Nucleus accumbens (tissue), 56 donors: ENCODE measurements around the gene NECTIN1.

Source experiments
- DNase-seq, 56 donors: peaks; one replicate each; lab custom pipeline; 2025; lab: John Stamatoyannopoulos, UW

The NECTIN1 gene

DNA sequence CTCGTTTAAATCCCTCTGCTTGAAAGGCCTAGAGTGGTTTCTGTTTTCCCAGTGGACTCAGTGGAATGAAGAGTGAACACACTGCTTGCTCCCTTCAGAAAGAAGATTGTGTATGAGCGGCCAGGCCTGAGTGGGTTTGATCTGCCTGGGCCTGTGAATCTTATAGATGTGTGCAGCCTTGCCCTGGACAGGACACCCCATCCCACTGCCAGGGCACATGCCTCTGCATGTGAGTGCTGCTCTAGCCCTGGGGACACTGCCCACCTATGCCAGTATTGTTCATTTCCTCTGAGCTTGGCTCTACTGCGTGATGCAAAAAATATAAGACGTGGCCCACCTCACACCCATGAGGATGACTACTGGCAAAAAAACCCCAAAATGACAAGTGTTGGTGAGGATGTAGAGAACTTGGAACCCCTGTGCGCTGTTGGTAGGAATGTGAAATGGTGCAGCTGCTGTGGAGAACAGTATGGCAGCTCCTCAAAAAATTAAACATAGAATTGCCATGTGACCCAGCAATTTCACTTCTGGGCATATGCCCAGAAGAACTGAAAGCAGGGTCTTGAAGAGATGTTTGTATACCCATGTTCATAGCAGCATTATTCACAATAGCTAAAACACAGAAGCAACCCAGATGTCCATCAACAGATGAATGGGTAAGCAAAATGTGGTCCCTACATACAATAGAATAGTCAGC lies 27.3 kb upstream of the NECTIN1 start:
- no peak for DNase-seq

DNA sequence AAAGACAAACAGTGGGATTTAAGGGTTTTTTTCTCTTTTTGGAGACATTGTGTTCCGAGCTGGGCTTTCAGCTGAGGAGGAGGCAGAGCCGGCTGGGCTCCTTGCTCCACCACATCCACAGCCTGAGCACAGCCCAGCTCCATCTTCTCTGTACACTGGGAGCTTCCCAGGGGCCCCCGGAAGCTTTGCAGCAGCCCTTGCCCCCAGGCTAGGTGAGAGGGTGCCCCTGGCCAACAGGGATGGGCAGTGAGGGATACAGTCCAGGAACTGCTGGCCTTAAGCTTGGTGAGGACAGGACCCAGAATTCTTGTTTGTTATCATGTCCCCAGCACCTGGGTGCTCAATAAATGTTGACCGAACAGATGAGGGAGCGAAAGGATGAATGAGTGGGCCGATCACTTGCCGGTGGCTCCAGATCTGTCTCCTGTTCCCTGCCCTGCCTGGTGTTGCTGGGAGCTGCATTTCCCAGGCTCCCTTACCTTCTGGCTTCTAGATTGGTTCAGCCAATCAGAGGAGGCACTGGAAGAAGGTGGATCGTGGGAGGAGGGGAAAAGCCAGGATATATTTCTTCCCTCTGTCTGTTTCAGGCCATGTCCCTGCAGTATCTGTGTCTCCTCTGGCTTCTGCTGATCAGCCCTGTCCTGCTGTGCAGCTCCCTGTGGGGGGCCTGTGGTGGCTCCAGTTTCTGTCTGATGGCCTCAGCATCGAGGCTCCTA lies 26.5 kb upstream of the NECTIN1 start:
- no peak for DNase-seq

DNA sequence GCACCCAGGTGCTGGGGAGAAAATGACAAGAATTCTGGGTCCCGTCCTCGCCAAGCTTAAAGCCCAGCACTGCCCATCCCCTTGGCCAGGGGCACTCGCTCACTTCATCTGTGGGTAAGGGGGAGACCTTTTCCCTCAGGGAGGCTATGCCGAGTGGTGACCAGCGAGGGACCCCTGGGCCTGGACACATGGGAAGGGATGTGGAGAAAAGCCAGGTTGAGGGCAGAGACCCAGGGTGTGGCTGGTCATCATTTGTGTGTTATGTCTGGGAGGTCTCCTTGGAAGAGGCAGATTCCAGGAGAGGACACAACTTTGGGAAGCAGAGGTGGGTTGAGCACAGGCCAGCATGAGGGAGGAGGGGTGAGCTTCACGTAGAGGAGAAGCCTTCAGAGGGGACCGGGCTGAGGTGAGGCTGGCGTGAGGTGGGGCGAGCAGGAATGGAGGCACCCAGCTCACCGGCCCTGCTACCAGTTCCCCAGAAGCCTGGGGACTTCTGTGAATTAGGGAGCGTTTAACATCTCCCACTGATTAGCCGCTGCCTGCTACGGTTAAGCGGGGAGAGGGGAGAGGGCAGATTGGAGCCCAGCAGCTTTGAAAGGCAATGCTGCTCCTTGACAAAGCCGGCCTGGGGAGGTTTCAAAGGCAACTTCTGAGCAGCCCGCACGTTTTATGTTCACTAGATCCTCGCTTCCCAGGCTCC lies 25.8 kb upstream of the NECTIN1 start:
- DNase-seq = no peak

DNA sequence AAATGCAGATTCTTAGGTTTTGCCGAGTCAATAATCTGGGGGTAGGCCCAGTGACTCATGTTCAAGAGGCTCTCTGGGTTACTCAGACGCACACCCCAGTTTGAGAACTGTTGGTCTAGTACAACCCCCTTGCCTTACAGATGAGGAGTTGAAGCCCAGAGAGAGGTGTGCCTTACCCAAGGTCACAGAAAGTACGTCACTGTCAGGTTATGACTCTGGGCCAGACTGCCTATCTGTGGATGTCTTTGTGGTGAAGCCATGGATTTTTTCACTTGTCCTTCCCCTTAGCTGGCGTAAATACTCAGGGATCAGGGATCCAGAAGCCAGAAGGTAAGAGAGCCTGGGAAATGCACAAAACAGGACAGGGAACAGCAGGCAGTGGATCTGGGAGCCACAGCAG lies 25.2 kb upstream of the NECTIN1 start:
- DNase-seq = no peak

DNA sequence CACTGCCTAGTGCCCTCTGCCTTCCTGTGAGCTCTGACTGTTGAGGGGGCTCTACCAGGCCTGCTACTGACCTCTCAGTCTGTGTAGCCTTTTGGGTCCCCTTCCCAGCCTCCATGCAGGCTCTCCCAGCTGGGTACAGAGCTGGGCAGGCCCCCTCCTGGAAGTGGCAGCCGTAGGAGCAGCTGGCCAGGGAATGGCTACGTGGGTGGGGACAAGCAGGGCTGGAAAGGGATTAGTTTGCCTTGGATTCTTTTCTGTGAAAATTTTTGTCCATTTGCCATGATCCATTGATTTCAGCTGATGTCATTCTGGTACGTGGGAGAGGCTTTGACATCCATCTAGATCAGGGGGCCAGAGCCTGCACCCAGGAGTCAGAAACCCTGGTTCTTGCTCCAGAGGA lies 23.9 kb upstream of the NECTIN1 start:
- no peak for DNase-seq

DNA sequence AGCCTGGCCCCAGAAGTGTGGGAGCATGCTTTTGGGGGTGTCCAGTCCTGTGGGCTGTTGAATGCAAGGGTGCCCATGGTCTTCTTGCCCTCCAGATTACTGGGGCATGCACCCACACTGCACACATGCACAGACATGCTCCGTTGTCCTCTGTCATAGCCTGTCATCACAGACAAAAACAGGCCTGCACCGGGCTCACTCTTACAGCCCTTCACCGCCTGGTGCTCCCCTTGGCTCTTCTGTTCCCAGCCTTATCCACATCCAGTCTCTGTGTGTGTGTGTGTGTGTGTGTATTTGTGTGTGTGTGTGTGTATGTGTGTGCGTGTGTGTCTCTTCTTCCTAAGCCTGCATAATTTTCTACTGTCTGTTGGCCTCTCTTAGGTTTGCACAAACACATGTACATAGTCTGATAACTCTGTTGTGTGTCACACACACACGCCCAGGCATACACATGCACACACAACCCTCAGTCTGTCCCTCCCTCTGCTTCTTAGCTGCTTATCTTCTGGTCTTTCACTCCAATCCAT lies 23.4 kb upstream of the NECTIN1 start:
- DNase-seq = no peak

DNA sequence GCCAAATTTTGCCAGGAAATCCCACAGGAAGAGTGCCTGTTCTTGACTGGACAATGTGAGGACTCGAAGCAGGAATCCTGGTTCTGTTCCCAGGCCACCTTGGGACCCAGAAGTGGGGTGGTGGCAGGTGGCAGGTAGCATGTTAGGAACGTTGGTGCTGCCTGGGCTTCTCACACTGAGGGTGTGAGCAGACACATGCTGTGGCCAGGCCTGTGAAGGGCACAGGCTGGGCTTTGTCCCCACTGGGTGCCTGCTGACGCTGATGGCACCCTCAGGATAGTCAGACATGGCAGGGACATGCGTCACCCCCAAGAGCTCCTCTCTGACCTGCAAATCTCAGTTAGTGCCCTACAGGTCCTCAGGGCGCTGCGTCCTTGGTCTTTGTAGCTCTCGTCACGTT lies 21.1 kb upstream of the NECTIN1 start:
- DNase-seq = no peak

DNA sequence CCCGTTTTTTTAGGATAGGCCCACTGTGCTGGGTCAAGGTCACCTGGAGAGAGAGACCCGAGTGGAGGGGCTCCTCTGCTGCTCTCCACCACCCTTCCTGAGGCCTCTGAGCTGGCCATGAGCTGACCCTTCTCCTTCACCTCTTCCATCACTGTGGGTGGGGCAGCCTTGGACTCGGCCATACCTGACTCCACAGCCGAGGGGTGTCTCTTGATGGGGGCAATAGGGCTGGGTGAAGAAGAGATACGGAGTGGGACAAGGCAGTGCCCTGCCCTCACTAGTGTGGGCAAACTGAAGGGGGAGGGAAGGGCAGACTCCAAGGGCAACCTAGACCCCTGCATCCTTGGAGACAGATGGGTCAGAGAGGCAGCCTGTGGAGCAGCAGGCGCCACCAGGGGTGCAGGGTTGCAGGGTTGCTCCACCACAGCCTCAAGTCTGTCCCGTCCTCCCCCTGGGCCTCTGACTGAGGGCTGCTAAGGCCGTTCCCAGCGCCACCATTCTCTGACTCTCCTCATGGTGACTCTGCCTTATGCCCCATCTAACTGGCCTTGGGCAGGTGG lies 20.1 kb upstream of the NECTIN1 start:
- DNase-seq = no peak

DNA sequence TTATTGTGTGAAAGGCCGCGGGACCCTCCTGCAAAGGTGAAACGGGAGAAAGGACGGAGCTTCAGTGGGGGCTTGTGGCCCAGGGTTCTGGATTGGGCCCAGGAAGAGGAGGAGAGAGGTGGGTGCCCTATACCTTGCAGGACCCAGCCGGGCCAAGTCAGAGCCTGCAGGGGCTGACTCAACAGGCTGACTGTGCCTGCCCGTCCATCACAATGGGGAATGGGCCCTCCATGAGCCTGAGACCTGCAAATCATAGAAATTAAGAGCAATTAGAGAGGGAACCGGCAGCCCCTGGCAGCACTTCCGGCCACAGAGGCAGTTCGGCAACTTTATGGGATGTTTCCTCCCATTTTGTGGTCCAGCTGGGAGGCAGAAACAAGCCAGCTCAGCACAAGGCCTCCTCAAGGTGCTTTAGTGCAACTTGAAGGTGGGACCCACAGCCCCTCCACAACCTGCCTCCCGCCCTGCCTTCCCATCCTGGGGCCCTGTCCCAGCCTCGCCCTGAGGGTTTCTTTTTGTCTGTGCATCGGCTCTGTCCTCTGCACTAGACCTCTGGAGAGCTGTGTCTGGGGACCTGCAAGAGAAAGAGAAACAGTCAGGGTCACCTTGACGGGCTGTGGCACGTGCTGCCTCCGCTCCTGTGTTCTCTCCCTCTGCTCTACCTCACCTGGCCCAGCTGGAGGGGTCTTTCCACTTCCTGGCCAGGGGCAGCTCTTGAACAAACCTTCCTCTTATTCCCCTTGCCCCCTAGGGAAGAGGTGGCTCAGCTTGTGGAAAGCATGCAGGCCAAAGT lies 19.1 kb upstream of the NECTIN1 start:
- no peak for DNase-seq

DNA sequence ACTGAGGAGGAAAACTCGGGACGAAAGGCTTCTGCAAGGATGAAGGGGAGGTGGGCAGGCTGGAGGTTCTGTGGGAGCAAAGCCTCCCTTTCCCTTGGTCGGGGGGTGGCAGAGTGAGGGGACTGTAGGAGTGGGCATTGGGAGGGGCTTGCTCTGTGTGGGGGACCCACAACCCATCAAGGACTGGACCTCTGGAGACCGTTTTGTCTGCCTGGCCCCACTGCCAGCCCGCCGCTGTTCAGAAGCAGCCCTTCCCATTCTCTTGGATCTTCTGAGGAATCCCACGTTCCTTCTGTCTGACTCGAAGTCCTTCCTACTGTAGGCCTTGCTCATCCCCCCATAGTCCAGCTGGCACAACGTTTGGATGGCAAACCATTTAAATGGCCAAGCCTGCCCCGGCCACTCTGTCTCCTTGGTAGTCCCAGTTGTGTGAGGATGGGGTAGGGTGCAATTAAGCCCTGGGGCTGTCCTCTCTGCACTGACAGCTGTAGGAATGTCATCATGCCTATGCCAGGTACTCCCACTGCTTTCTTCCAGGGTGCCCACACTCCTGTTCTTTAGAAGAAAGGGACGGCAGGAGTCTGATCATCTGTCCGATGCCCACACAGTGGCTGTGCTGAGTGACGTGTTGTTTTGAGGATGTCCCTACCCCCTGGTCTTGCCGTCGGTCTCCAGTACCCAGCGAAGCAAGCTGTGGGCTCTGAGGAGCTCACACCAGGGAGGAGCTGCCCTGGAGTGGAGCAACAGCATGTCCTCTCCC lies 17.0 kb upstream of the NECTIN1 start:
- no peak for DNase-seq

DNA sequence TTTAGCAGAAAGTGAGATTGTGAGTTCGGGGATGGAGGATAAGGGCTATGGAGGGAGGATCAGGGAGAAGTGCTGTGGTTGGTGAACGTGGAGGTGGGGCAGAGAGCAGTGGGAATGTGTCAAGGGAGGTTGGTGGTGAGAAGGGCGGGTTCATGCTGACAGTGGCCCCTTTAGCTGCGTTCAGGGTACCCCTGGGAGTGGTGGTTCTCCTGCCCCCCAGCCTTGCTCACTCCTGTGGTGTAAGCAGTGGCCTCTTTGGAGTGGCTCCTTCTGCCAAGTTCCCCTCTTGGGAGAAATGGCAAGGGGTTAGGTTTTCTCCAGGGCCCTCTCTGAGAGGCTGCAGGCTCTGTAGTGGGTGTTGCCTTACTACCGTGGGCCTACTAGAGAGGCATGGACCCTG lies 16.1 kb upstream of the NECTIN1 start:
- no peak for DNase-seq

DNA sequence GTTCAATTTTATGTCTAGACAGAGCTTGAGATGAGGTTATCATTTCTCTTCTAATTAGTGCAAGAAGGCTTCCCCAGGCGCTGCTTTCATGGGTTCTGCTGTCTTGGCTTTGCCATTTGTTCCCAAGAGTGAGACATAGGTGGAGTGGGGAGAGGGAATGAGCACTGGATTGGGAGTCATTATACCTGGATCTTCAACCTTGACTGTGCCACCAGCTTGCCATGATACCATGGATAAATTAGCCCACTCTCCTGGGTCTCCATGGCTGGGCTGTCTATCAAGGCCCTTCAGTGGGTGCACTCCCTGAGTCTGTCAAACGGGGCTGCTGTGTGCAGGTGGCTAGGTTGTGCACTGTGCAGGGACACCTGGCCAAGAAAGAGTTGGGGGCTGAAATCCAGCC lies 15.6 kb upstream of the NECTIN1 start:
- DNase-seq = no peak

DNA sequence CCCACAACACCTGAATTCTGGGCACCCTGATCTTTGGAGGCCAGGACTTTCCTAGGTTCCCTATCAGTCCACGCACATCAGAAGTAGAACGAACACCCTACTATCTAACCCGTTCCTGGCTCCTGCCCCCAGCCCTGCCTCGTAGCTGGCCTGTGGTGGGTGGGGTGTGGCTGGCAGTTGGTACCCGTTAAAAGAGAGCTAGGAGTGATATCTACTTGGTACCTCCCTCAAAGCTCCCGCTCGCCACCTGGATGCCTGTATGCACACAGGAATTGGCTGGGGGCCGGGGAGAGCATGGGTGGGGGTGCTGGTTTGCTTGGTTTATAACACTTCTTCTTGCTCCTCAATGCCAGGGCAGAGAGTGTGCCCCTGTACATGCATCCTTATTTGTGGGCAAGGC lies 14.0 kb upstream of the NECTIN1 start:
- no peak for DNase-seq

DNA sequence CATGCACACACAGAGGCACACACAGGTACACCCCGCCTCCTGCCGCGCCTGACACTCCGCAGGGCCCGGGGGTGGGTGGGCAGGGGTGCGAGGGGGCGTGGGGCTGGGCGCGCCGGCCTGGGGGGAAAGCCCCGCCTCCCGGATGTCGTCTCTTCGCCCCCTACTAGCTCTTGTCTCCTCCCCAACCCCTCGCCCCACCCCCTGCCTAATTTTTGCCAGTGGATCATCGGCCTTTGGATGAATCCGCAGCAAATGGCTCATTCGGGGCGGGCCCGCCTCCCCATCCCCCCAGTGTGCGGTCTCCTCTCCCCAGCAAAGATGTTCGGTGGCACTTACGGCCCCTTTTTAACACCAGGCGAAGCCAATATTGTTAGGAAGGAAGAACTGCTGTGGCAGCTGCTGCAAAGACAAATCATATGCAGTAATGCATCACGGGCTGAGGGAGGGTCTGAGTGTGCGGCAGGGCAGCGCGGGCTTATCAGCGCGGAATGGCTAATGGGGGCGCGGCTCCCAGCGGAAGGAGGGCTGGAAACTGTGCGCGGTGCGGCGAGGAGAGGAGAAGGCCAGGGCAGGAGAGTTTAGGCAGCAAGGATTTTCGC lies 13.4 kb upstream of the NECTIN1 start:
- DNase-seq = peak in 18 of 56 donors; percentile 13 to 59 (median 36)

DNA sequence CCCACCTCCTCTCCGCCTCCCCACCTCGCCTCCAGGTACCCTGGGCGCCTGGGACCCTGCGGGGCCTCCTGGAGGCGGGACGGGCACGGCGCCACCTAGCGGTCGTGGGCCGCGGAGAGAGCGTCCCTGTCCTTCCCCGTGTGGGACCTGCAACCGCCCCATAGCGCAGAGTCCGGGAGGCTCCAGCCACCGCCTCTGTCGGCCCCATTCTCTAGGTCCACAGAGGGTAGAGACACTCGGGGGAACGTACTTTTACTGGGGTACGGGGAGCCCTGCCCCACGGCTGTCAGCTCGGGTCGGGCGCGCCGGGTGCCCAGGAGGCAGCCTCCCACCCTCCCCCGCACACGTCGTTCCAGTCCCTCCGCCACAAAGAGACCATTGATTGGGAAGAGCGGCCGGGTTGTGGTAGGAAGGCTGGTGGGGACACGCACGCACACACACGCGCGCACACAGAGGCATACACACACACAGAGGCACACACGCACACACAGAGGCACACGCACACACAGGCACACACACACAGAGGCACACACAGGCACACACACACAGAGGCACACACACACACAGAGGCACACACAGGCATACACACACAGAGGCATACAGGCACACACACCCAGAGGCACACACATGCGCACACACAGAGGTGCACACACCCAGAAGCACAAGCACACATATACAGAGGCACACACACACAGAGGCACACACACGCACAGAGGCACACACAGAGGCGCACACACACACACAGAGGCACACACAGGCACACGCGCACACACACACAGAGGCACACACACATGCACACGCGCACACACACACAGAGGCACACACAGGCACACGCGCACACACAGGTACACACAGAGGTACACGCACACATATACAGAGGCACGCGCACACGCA lies 12.6 kb upstream of the NECTIN1 start:
- peak in 45 of 56 donors; percentile 32 to 84 (median 62) for DNase-seq

DNA sequence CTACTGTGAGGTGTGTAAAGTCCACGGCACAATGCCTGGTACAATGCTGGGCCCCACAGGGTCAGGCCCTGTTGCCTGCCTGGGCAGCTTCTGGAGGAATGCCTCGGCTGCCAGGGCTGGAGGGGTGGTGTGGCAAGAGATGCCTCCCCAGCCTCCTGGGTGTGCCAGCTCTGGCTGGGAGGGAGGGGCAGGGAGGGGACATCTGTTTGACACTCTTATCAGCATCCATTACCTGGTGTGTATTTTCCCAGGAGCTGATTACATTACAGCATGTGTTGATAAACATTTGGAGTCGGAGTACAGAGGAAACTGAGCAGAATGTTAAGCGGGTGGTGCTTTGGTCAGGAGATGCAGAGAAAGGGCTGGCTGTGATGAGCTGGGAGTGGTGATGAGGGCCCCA lies 11.0 kb upstream of the NECTIN1 start:
- no peak for DNase-seq

DNA sequence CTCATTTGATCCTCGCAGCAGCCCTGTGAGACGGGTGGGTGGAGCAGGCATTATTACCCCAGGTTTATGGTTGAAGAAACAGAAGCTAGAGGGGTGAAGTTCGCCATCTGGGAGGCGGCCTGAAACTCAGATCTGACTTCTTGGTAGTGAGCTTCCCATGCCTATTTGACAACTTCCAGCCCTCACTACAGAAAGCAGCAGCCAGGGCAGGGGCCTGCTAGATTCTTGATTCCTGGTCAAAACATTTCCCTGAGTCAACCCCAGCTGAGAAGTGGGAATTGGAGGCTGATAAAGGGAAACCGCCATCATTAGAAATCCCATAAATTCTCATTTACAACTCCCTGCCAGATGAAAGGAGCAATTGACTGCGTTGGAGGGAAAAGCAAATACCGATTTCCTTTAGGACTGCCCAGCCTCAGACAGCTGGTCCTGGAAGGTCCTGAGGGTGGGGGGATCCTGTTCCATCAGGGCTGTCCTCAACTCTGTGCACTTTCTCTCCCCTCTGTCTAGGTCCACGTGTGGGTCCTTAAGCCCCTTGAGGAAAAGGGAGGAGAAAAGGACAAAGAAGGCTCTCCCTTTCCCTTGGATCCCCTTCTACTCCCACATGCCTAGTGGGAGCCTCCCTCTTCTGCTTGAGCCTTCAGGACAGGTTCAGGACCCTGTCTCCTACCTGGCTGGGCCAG lies 10.2 kb upstream of the NECTIN1 start:
- no peak for DNase-seq

DNA sequence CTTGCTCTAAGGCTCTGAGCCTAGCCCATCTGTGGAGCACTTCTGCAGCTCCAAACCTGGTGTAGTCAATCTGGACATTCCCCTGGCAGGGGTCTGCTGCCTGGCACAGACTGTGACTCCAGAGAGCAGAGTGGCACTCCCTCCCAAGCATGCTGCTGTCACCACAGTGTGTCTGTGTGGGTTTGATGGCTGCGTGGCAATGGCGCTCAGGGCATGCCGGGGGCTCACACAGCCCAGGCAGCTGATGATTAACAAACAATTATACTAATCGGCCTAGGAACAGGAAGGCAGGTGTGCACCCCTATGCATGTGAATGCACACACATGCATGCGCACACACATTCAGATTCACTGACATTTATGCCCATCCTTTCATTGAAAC lies 9.0 kb upstream of the NECTIN1 start:
- peak in 4 of 56 donors; percentile 14 to 30 (median 23) for DNase-seq
